ENCODE results near the gene DUSP22. TPM values are rescaled to one million over a fixed set of nuclear protein-coding genes. Genes with fewer than 3 reads are reported as not detected.

Gene DUSP22
- total RNA-seq, 1 experiment from 2014 or later, result 18.6 TPM

DNA sequence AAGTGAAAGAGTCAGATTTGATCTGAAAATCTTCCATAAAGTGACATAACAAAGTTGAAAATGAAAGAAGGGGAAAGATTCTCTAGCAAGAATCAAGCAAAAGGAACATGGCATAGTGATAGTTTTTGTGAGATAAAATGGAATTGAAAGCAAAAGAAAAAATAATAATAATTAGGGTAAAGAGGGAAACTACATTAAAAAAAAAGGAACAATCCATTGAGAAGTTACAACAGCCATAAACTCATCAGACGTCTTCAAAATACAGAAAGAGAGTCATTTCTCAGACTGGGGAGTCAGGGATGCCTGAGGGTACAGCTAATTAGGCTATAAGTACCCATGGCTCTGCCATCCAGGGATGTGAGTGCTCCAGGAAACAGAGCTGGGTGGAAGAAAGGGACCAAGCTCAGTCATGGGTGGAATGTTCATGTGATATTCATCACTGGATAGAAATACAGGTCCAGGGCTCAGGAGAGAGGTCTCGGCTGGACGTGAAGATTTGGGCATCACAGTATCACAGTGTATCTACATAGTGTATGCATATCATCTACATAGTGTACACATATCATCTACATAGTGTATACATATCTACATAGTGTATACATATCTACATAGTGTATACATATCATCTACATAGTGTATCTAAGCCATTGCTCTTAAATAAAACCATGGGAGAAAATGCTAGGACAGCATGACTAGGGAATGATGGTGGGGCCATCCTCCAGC lies 29.4 kb downstream of the DUSP22 start:
- no peak for TF ChIP-seq CTCF (IDR thresholded peaks at IDR 0.05; ENCODE audit: insufficient read depth in 1 of 2, low read depth in 1 of 2, low read length in 1 of 2, severe bottlenecking in 1 of 2, unreplicated experiment in 1 of 2)
- BruUV-seq (replicated peaks), result no TSS peak
- Mint-ChIP-seq H3K36me3 (ENCODE audit: insufficient read depth, unreplicated experiment) (no peaks in the 10 kb centered on the region), H3K27me3 (ENCODE audit: insufficient read depth, unreplicated experiment) (no peaks in the 10 kb centered on the region), H3K4me3 (ENCODE audit: unreplicated experiment) (no peak overlapping the region), H3K4me1 (ENCODE audit: low read depth, unreplicated experiment) (no peaks in the 10 kb centered on the region), H3K27ac (ENCODE audit: unreplicated experiment) (no peak overlapping the region), H3K9me3 (ENCODE audit: unreplicated experiment) (no peaks in the 10 kb centered on the region)
- intact Hi-C loops (cut with micrococcal nuclease; ENCODE audit: unreplicated experiment), result no loop called here
- Histone ChIP-seq H3K4me1 (no peaks in the 10 kb centered on the region), H3K27me3 (replicated peaks; ENCODE audit: control insufficient read depth, insufficient read depth, low read length) (no peaks in the 10 kb centered on the region), H3K9me3 (no peaks in the 10 kb centered on the region), H3K36me3 (ENCODE audit: control insufficient read depth, insufficient read depth, low read length) (no peaks in the 10 kb centered on the region), H3K4me3 (ENCODE audit: low read depth, low read length) (no peak overlapping the region)
- DNase-seq, result no peak
- CTCF ChIA-PET, result no interaction called here
- POLR2A ChIA-PET, result no interaction called here

DNA sequence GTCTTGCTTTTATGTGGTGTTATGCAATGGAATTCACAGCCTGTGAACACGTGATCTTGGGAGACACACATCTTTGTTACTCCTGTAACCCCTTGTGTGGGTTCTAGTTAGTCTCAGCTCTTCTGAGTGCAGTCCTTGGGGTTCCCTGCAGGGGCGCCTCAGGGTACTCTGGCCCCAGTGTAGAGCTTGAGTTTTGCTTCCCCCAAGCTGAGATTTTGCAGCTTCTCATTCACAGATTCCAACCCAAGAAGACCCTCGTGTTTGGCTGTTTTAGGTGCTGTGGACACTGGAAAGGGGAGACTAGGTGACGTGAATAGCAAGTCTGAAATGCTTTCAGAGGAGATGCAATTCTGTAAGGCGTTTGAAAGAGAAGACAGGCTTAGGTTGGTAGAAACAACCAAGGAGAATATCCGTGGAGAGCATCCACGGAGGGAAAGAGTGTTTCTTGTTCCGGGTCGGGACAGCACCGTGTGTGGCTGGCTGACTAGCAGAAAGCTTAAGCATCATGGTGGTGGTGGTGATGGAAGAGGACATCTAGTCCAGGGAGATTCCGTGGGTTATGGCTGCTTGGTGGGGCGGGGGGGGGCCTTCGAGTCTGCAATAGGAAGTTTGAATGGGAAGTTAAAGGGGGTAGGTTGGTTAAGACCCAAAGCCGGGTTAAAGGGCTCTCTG lies 30.1 kb downstream of the DUSP22 start:
- no TSS peak for BruUV-seq (replicated peaks)
- CTCF ChIA-PET, result no interaction called here

More for the DNA sequence above, 30.1 kb downstream of the DUSP22 start:
- no peak for TF ChIP-seq CTCF (IDR thresholded peaks at IDR 0.05; ENCODE audit: insufficient read depth in 1 of 2, low read depth in 1 of 2, low read length in 1 of 2, severe bottlenecking in 1 of 2, unreplicated experiment in 1 of 2)
- POLR2A ChIA-PET, result no interaction called here
- H3K27ac Mint-ChIP-seq (ENCODE audit: unreplicated experiment), result no peak overlapping the region
- intact Hi-C loops (cut with micrococcal nuclease; ENCODE audit: unreplicated experiment), result no loop called here
- Histone ChIP-seq H3K36me3 (ENCODE audit: control insufficient read depth, insufficient read depth, low read length) (no peaks in the 10 kb centered on the region), H3K4me3 (ENCODE audit: low read depth, low read length) (no peak overlapping the region), H3K27me3 (replicated peaks; ENCODE audit: control insufficient read depth, insufficient read depth, low read length) (no peaks in the 10 kb centered on the region), H3K4me1 (no peaks in the 10 kb centered on the region), H3K9me3 (no peaks in the 10 kb centered on the region)
- no peaks in the 10 kb centered on the region for H3K9me3 Mint-ChIP-seq (ENCODE audit: unreplicated experiment)
- H3K27me3 Mint-ChIP-seq (ENCODE audit: insufficient read depth, unreplicated experiment), result peaks cover under 1% of the 10 kb centered on the region
- no peaks in the 10 kb centered on the region for H3K36me3 Mint-ChIP-seq (ENCODE audit: insufficient read depth, unreplicated experiment)
- DNase-seq, result no peak
- H3K4me3 Mint-ChIP-seq (ENCODE audit: unreplicated experiment), result no peak overlapping the region
- H3K4me1 Mint-ChIP-seq (ENCODE audit: low read depth, unreplicated experiment), result no peaks in the 10 kb centered on the region
